Testis (tissue), 2 donors: ENCODE data around the gene ATP6V1B1.

Experiments
- CTCF ChIP-seq, 3 experiments: fragments of 450-650 bp in 2 of 3; fragments of 200-600 bp in 1 of 3; sonication (generic) in 1 of 3; IDR thresholded peaks; one replicate each; pipeline ENCODE4 v1.5.1; 2016 to 2019; ENCODE audit warnings: antibody characterized with exemption in 3 of 3, mild to moderate bottlenecking in 2 of 3, moderate library complexity in 1 of 3
- POLR2A ChIP-seq: fragments of 450-650 bp; IDR thresholded peaks from one replicate; pipeline ENCODE4 v1.6.1; 2017; ENCODE audit warnings: antibody characterized with exemption, mild to moderate bottlenecking, moderate library complexity

- TF ChIP-seq CTCF (IDR thresholded peaks at IDR 0.05), result no peak
- TF ChIP-seq POLR2A, result no peak
These were observed 31.1 kb upstream of the ATP6V1B1 start for GRCh38 chr2:70904371-70905216.
